Right kidney (tissue), 1 donor: ENCODE data around the gene GFY.
"Not testable (repeated sequence)": the region's sequence is repeated elsewhere in the genome, so short reads cannot be mapped to it uniquely, and the experiment has no call there.

Experiments used
- DNase-seq: peaks from one replicate; pipeline ENCODE4 v3.0.0-alpha.2; 2016

GFY gene

GRCh38 chr19:49470615-49470978 lies 45.4 kb downstream of the GFY start:
- DNase-seq: no peak

GRCh38 chr19:49472936-49473335 lies 47.7 kb downstream of the GFY start:
- DNase-seq: no peak

GRCh38 chr19:49473501-49473867 lies 48.3 kb downstream of the GFY start:
- not testable (repeated sequence) for DNase-seq

- DNase-seq: peak; percentile 72
These were observed 48.8 kb downstream of the GFY start, which contains the start of gene FLT3LG for GRCh38 chr19:49473868-49474541. FLT3LG (plus strand) TSS chr19:49474215; CDS start chr19:49474640, 425 bp downstream.

- DNase-seq: no peak
These were observed 49.3 kb downstream of the GFY start for GRCh38 chr19:49474542-49474924.

- DNase-seq: no peak
These were observed 50.2 kb downstream of the GFY start for GRCh38 chr19:49475191-49475917.

- DNase-seq: no peak
These were observed 51.0 kb downstream of the GFY start for GRCh38 chr19:49475995-49476880.
